ENCODE measurements around the gene SPRED2. TPM values are rescaled to one million over a fixed set of nuclear protein-coding genes. Genes with fewer than 3 reads are reported as not detected.

The SPRED2 gene, protein sequence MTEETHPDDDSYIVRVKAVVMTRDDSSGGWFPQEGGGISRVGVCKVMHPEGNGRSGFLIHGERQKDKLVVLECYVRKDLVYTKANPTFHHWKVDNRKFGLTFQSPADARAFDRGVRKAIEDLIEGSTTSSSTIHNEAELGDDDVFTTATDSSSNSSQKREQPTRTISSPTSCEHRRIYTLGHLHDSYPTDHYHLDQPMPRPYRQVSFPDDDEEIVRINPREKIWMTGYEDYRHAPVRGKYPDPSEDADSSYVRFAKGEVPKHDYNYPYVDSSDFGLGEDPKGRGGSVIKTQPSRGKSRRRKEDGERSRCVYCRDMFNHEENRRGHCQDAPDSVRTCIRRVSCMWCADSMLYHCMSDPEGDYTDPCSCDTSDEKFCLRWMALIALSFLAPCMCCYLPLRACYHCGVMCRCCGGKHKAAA
- 4.1 and 5.3 TPM in 2 replicates for total RNA-seq

DNA sequence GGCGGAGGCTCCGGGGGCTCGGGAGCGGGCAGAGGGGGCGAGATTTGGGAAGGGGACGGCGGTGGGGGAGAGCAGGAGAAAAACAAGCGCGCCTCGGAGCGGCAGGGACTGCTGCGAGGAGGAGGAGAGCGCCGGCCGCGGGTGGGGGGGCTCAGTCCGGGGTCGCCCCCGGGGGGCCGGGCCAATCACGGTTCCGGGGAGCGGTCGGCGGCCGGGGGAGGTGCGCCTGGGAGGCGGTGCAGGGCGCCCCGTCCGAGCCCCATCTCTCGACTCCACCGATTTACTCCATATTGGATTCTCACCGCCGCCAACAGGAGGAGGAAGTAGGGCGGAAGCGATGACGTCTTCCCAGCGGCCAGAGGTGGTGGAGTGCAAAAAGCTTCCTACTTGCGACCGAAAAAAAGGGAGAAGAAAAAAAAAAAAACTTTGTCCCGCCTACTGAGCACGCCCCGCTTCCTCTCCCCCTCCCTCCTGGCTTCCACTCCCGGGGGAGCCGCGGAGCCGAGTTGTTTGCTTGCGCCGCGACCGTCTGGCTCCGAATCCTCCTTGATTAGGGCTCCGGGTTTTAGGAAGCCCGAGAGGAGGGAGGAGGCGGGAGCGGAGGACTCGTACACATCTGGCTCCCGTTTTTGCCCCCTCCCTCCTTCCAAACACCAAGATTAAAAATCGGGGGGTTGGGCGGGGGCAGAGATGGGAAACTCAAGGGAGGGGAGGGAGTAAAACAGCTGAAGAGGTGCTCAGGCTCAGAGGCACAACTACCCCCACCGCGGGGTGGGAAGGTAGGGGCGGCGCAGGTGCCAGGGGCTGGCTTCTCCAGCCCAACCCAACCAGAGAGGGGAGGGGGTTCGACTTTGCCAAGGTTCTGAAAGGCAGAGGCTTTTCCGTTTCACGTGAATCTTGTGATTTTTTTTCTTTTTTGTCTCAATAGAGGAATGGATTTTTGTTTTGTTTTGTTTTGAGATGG, at the start of gene SPRED2:
SPRED2 (minus strand) TSS at position 373 of the 964 bp plus-strand sequence. CDS start 612 bp downstream, outside the sequence.

Other genes with a start within 250 kb of the SPRED2 start
- 64.6 and 74.5 TPM in 2 replicates for gene ACTR2, start 204.8 kb downstream of the SPRED2 start, total RNA-seq